GM12873 (cell line): Measurements from ENCODE around the gene KCND3.
A peak's percentile ranks its signal among the peaks of the same experiment; 100 is the strongest.

Experiments used
- TF ChIP-seq, protein P1 (sequence below): IDR thresholded peaks from 2 replicates; pipeline ENCODE4 v1.5.1; 2012; ENCODE audit warnings: low read depth, mild to moderate bottlenecking, moderate library complexity, low read length, control low read depth; ENCODE audit not compliant: insufficient read depth; ENCODE audit errors: missing control alignments

The KCND3 gene

DNA sequence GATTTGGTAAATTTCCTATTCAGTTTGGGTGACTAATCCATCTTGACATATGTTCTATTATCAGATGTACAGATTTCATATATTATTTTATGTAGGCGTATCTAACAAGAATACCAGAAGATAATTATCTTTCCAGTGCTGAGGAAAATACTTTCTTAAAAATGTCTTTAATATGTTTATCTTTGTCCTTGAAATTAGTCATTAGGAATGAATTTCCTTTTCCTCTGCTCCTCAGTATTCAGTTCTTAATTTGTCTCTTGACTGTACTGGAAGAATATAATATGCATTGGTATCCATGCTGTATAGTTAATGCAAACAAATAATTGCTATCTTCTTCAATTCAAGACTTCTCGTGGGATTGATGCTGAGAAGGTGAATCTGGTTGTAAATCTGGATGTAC is 227.1 kb downstream of the KCND3 start:
- TF ChIP-seq, protein P1, sequence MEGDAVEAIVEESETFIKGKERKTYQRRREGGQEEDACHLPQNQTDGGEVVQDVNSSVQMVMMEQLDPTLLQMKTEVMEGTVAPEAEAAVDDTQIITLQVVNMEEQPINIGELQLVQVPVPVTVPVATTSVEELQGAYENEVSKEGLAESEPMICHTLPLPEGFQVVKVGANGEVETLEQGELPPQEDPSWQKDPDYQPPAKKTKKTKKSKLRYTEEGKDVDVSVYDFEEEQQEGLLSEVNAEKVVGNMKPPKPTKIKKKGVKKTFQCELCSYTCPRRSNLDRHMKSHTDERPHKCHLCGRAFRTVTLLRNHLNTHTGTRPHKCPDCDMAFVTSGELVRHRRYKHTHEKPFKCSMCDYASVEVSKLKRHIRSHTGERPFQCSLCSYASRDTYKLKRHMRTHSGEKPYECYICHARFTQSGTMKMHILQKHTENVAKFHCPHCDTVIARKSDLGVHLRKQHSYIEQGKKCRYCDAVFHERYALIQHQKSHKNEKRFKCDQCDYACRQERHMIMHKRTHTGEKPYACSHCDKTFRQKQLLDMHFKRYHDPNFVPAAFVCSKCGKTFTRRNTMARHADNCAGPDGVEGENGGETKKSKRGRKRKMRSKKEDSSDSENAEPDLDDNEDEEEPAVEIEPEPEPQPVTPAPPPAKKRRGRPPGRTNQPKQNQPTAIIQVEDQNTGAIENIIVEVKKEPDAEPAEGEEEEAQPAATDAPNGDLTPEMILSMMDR = no peak

DNA sequence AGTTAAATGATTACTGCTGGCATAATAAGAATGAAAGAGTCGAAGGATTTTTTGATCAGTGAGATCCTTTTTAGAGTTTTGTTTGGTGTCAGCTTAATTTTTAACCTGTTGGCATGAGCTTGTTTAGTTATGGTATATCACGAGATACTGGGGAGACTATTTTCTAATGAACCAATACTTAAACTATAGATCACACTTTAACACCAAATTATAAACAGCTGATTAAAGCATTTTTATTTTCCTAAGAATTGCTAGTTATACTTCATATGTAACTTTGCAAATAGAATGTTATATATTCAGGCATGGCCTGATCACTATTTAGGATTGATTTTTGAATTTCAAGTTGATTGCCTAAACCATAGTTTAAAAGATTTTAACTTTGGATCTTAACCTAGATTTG is 227.8 kb downstream of the KCND3 start:
- TF ChIP-seq, protein P1 = no peak

DNA sequence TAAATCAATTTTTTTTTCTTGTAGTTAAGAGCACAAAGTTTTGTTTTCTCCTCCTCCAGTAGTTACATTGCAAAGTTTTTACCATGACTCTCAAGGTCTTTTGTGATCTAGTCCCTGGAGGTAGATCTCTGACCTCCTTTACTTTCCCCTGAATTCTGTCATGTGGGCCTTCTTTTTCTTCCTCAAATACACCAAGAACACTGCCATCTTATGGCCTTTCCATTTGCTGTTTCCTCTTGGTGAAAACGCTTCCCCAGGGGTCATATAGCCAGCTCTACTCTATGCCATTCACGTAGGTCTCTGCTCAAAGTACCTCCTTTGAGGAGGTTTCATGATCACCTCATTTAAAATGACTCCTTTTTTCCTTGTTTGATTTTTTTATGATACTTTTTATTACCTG is 231.1 kb downstream of the KCND3 start:
- TF ChIP-seq, protein P1 = no peak

DNA sequence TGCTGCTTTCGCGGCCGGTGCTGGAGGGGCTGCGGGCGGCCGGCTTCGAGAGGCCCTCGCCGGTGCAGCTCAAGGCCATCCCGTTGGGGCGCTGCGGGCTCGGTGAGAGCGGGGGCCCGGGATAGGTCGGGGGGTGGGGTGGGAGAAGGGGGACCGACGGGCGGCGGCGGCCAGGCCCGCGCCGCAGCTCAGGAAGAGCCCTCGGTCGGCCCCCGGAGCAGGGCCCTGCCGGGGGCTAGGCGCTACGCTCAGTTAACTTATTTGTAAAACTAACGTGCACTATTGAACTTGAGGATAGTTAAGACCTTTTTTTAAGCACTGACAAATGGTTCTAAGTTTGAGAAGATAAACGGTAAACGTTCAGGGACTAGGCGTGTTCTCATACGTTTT is 233.3 kb downstream of the KCND3 start:
- TF ChIP-seq, protein P1 = no peak

DNA sequence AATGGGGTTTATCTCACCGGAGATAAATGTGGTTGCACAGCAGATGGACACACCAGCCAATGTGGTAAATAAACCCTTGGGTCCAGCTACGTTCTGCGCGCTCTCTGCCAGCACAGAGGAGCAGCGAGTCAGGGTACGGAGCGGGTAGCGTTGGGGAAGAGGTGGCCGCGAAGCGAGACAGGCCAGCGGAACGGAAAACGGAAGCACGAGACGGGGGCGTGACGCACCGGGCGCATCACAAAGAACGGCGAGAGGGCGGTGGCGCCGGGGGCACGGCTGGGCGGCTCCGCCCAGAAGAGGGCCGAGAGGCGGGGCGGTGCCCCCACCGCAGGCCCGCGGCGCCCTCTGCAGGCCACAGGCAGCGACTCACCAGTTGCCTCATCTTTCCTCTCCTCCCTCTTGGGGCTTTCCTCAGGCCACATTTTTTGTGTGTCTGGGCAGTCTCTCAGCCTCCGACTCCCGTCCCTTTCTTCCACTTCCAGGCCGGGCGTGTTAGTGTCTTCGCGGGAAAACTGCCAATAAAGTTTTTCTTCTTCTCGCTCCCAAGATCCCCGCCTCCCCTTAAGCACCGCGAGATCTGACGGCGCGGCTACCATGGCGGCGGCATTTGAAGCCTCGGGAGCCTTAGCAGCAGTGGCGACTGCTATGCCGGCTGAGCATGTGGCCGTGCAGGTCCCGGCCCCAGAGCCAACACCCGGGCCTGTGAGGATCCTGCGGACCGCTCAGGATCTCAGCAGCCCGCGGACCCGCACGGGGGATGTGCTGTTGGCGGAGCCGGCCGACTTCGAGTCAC is 233.9 kb downstream of the KCND3 start, which contains the start of gene DDX20:
TSS of gene DDX20 (plus strand) at position 571 of the 793 bp plus-strand sequence. CDS start at position 595, 24 bp downstream.
- TF ChIP-seq, protein P1 = peak; percentile 90

DNA sequence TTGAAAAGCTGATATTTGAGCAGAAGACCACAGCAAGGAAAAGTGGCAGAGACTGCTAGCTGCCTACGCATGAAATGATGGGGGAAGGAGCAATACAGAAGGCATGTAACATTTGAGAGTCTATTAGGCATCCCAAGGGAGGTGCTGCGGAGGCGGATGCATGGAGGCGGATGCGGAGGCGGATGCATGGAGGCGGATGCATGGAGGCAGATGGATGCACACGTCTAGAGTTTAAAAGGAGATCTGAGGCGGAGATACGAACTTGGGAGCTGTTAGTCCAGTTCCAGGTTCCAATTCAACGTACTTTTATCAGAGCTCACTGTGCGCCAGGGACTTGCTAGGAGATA is 234.5 kb downstream of the KCND3 start:
- TF ChIP-seq, protein P1 = no peak

DNA sequence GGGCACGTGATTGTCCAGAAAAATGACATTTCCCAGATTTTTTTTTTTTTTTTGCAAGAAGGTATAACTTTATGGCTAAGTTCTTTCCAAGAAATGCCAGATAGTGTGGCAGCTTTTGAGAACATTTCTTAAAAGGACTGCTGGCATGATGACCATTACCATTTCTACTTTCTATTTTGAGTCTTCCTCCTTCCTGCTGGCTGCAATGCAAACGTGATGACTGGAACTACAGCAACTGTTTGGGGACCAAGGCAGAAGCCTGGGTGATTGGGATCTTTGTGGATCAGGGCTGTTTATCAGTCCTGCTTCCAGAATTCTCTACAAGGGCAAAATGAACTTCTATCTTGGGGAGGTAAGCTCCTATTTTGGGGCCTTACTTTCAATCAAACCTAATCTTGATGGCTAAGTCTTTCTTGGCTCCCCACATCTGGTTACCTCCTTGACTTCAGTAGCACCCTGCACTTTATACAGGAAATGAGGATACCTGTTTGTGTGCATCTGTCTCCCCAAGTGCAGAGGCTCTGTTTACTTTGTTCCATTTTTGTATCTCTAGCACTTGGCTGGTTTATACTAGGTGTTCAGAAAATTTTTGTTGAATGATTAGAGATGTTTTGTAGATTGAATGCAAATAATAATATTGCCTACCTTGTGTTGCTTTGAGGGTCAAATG is 237.4 kb downstream of the KCND3 start:
- TF ChIP-seq, protein P1 = no peak
